HG02642 (cell line): ENCODE data around the gene EPOP.

ENCODE experiments used
- ATAC-seq: cut with Tn5 transposase; IDR thresholded peaks from one replicate; pipeline ENCODE4 v1.9.1; 2021; ENCODE audit warnings: mild to moderate bottlenecking; ENCODE audit not compliant: unreplicated experiment, poor library complexity

Gene EPOP

GRCh38 chr17:38676706-38677504 lies 2.1 kb upstream of the EPOP start:
- no peak for ATAC-seq

GRCh38 chr17:38674014-38674748 lies 576 bp downstream of the EPOP start:
- peak; percentile 21 for ATAC-seq

DNA sequence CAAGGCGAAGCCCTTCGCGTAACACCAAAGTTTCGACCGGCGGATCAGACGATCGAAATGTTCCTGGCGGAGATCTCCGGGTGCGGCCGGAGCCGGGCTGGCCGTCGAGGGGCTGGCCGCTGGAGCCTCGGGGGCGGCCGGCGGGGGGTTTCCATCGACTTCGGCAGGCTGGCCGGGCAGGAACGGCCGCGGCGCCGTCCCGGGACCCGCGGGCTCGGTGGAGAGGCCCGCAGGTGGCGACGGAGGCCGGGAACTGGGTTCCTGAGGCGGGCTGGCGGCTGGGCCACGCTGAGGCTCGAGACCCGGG lies 1.1 kb downstream of the EPOP start:
- peak; percentile 9 for ATAC-seq

DNA sequence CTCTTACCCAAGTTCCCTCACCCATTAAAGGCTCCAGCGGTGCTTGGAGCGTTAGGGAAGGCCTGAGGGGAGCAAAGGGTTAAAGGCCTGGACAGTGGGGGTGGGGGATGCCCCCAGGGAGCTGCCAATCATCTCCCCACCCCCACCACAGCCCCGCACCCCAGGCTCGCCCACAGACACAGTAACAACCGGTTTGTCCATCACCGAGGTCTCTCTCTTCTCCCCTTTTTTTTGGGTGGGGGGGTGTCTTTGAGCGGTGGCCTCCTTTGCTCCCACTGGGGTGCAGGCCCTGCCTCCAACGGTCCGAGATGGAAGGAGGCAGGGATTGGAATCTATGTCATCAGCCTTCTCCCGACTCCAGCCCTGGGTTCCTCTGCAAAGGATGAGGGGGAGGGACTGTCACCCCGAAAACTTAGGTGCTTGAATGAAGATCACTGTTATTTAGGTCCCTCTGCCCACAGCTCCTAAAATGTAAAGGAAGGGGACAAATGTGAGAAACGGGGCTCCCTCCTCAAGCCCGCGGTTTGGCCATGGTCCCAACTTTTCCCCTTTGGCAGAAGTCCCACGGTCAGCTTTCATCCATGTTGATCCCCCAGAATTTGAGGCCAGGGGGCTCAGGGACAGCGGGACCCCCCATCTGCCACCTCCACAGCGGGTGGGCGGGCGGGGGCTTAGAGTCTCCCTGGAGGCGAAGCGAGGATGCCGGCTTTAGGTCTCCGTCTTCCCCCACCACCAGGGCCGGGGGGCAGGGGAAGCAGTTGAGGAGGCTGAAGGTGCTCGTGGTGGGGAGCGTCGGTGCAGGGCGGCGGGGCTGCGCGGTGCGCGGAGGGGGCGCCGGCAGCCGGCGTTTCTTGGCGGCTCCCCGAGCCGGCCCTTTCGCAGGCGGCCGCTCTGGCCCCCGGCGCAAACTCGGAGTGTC lies 1.7 kb downstream of the EPOP start:
- ATAC-seq = no peak

GRCh38 chr17:38671939-38672720 lies 2.6 kb downstream of the EPOP start:
- no peak for ATAC-seq

GRCh38 chr17:38669520-38669919 lies 5.2 kb downstream of the EPOP start:
- ATAC-seq = no peak

- ATAC-seq = no peak
These were observed 7.0 kb downstream of the EPOP start for GRCh38 chr17:38667787-38668122.

DNA sequence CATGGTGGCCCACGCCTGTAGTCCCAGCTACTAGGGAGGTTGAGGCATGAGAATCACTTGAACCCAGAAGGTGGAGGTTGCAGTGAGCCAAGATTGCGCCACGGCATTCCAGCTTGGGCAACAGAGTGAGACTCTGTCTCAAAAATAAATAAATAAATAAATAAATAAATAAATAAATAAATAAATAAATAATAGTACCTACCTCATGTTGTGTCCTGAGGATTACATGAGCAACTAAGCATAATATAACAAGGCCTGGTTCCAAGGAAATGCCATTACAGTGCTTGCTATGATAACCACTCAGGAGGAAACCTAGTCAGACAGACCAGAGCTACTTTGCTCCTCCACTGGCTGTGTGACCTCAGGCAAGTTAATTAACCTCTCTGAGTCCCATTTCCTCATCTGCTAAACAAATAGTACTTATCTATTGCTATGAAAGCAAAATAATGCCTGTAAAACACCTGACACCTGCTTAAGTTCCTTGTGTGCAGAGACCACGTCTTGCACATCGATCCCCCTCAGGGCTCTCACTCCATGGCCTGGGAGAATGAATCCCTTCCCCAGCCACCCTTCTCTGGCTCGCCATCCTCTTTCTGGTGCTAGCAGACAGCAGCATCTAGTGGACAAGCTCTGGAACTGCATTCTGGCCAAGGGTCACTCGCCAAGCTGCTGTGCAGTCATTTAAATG lies 7.5 kb downstream of the EPOP start:
- ATAC-seq = no peak

DNA sequence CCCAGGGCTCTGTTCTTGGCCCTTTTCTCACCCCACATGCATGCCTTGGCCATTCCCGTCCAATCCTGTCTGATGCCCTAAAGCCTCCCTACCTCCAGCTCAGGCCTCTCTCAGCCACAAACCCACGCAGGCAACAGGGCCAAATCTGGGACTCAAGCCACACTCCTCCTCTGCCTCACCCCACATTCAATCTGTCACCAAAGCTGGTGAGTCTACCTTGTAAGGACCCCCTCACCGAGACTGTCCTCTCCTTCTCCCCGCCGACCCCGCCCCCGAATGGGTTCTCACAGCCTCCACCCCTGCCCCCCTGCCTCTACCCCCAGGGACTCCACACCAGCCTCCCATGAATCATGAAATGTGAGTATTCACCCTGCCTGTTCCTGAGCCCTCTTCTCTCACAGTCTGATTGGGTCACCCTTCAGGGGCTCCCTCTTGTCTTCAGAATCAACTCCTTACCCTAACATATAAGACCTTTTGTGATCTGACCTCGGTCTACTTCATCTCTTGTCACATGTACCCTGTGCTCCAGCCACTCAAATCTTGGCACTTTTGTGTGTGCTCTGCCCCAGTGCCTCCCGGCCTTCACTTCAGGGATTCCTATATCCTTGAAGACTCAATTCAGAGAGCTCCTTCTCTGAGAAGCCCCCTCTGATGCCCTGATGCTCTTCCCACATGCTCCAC lies 10.7 kb downstream of the EPOP start:
- ATAC-seq = no peak

DNA sequence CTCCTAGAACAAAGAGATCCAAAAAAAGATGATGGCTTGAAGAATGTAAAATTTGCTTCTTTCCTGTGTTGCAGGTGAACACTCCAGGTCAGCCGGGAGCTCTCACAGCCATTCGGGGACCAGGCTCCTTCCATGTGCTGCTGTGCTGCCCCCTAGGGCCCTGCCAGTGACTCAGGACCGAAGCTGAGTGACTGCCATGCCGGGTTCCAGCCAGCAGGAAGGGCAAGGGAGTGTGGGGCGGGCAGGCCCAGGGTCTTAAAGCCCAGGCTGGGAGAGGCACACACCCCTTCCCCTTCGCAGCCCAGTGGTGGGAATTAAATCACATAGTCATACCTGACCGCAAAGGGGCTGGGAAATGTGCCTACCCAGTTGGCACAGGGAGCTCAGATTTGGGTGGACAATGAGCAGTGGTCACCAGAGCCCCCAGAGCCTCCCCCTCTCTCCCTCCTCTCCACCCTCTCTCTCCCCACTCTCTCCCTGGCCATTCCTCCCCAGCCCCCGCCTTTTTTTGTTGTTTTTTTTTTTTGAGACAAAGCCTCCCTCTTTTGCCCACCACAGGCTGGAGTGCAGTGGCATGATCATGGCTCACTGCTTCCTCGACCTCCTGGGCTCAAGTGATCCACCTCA lies 11.5 kb downstream of the EPOP start:
- ATAC-seq = no peak

- ATAC-seq = no peak
These were observed 14.4 kb downstream of the EPOP start for GRCh38 chr17:38660097-38661025.

DNA sequence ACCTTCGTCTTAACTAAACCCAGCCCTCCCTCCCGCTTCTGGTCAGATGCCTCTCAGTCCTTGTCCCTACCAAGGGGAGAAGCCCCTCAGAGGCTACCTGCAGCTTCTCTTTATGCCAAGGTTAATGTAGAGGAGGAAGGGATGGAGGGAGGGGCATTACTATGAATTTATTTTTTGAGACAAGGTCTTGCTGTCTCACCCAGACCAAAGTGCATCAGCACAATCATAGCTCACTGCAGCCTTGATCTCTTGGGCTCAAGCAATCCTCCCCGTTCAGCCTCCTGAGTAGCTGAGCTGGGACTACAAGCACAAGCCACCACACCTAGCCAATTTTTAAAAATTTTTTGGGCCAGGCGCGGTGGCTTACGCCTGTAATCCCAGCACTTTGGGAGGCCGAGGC lies 15.3 kb downstream of the EPOP start:
- no peak for ATAC-seq

DNA sequence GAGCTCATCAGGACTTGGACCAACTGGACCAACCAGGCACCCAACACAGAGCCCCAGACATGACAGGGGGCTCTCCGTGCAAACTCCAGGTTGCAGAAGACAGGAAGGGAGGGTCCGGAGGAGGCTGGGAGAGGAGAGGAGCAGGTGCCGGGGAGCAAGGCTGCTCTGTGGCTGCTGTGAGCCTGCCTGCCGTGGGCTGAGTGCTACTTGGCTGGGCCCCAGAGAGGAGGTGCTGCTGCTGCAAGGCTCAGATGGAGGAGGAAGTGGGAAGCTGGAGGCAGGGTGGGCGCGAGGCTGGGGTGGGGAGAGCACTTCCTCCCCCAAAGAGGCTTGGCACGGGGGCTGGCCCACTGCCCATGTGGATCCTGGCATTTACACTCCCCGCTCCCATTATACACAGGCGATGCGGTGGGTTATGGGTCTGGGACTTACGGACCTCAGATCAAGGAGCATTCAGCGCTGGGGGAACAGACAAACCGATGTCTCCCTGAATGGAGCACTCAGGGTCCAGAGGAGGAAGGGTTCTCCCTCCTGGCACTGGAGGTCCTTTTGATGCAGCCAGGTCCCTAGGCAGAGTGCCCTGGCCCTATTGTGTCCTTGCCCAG lies 15.9 kb downstream of the EPOP start:
- ATAC-seq = no peak

DNA sequence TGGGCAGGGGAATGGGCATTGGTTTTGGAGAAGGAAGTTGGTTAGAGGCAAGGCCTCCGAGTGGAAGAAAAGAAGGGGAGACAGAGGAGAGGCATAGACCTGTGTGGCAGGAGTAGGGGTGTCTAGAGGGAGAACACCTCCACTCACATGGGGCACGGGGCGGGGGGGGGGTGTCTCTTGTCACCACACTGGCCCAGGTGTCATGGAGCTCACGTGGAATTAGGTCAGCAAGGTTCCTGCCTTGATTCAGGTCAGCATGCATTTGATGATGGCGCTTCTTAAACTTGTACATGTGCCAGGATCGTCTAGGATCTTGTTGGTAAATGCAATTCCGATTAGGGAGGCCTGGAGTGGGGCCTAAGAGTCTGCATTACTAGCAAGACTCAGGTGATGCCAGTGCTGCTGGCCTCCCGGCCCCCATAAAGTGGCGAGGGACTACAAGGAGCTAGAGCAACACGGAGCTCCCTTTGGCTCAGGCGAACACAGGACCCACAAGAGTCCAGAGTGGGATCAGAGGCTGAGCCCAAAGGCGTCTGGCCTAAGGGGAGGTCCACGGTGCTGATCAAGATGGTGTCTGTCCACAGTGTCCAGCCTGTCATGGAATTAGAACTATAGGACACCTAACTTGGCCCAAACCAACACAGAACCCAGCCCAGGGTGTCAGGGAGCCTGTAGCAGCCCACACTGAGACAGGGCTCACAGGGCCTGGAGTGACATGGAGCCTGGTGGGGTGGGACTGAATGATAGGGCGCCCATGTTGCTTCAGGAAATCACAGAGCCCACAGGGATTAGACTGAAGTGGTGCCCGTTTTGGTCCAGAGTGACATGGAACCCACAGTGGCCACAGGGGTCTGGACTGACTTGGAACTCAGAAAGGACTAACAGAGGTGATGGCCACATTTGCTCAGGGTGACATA lies 16.7 kb downstream of the EPOP start:
- ATAC-seq = no peak

DNA sequence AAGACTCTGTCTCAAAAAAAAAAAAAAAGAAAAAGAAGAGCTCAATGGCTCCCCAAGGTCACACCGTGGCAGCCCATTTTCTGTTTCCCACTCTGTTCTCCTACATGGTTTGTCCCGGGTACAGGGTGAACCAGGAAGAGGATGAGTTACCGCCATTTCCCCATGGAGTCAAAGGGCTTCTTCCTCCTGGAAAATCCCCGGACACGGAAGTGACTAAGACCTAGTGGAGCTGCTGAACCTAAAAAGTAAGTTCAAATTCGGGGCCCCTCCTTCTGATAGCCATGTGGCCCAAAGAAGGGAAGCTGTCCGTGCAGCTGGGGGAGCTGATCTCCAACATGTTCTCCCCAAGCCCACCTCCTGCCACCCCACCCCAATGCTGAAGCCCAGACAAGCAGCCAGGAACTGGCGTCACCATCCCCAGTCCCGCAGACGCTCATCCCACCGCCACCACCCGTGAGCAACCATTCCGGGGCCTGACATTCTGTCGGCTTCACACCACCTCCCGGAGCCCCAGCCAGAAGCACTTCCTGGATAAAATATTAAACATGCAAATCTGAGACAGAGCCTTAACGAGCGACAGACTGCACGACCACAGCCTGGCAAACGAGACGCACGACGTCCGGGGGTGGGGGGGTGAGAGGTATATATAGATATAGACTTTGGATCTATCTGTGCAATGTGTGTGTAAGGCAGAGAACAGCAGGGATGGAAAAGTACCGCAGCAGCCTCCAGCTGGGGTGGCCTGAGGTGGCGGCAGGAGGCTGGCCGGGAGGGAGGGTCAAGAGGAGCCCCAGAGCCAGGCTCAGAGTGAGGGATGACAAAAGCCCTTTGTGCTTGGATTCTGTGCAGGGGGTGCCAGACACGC lies 17.6 kb downstream of the EPOP start:
- no peak for ATAC-seq
